OCI-LY7 (cell line): ENCODE data around the gene FOS.
A peak's percentile ranks its signal among the peaks of the same experiment; 100 is the strongest.

Experiments used
- EZH2phosphoT487 ChIP-seq: fragments of 200-600 bp; sonication (generic); IDR thresholded peaks from 2 replicates; pipeline ENCODE4 v1.6.1; 2018; ENCODE audit warnings: low read depth, borderline replicate concordance, mild to moderate bottlenecking, mixed run types, antibody characterized with exemption, low read length, moderate library complexity, mixed read lengths
- TF ChIP-seq, protein P1 (sequence below): fragments of 200-600 bp; sonication (generic); conservative IDR thresholded peaks from 2 replicates; pipeline ENCODE4 v1.5.1; 2014; ENCODE audit warnings: mild to moderate bottlenecking, antibody characterized with exemption, low read length, moderate library complexity, mixed read lengths

DNA sequence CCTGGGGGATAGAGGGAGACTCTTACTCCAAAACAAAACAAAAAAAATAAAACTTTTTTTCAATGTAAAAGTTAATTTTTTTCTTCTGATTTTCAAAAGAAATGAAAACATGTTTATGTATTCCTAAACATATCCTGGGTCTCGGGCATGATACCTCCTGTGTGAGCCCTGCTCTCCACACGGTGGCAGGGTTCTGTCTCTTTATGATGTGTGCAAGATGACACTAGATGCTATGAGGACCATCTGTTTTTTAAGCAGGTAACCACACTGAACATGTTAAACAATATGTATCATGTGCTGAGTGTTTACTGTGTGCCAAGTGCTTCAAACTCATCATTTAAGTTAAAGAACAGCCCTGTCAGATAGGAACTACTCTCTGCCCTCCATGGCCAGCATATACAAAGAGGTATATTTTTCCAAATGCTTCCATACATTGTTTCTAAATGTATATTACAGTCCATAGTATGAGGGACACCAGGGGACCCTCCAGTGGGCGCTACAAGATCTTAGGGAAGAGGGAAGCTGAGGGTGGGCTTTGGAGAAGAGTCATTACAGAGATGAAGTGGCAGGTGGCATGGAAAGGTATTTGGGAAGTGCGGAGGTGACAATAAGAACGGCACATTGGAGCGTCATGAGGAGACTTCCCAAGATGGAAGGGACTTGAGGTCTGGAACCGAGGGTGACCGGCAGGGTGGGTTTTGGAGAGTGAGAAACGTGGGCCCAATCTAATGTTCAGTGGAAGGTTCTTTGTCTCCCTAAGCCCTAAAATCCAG lies 28.5 kb downstream of the FOS start:
- no peak for TF ChIP-seq EZH2phosphoT487
- TF ChIP-seq, protein P1, sequence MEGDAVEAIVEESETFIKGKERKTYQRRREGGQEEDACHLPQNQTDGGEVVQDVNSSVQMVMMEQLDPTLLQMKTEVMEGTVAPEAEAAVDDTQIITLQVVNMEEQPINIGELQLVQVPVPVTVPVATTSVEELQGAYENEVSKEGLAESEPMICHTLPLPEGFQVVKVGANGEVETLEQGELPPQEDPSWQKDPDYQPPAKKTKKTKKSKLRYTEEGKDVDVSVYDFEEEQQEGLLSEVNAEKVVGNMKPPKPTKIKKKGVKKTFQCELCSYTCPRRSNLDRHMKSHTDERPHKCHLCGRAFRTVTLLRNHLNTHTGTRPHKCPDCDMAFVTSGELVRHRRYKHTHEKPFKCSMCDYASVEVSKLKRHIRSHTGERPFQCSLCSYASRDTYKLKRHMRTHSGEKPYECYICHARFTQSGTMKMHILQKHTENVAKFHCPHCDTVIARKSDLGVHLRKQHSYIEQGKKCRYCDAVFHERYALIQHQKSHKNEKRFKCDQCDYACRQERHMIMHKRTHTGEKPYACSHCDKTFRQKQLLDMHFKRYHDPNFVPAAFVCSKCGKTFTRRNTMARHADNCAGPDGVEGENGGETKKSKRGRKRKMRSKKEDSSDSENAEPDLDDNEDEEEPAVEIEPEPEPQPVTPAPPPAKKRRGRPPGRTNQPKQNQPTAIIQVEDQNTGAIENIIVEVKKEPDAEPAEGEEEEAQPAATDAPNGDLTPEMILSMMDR, result peak; percentile 95
